Parathyroid adenoma (tissue), 2 donors: ENCODE data around the gene PITHD1.
"Not testable (repeated sequence)": the region's sequence is repeated elsewhere in the genome, so short reads cannot be mapped to it uniquely, and the experiment has no call there.

Source experiments
- H2AFZ ChIP-seq: fragments of 300-600 bp; sonication (generic); one replicate; pipeline ENCODE4 v1.7.0; 2017; ENCODE audit warnings: antibody characterized with exemption, mild to moderate bottlenecking
- H3K27ac ChIP-seq: fragments of 300-600 bp; sonication (generic); one replicate; pipeline ENCODE4 v1.7.0; 2017
- H3K27me3 ChIP-seq: fragments of 300-600 bp; sonication (generic); one replicate; pipeline ENCODE4 v1.7.0; 2017; ENCODE audit warnings: low read length; ENCODE audit not compliant: control insufficient read depth, insufficient read depth
- H3K36me3 ChIP-seq: fragments of 300-600 bp; sonication (generic); one replicate; pipeline ENCODE4 v1.7.0; 2017; ENCODE audit warnings: low read length; ENCODE audit not compliant: control insufficient read depth, insufficient read depth
- H3K4me1 ChIP-seq: fragments of 300-600 bp; sonication (generic); one replicate; pipeline ENCODE4 v1.7.0; 2017; ENCODE audit warnings: control low read depth
- H3K4me2 ChIP-seq: fragments of 300-600 bp; sonication (generic); one replicate; pipeline ENCODE4 v1.7.0; 2017; ENCODE audit warnings: low read length
- H3K4me3 ChIP-seq: fragments of 300-600 bp; sonication (generic); one replicate; pipeline ENCODE4 v1.7.0; 2017; ENCODE audit warnings: low read depth, low read length
- H3K79me2 ChIP-seq: fragments of 300-600 bp; sonication (generic); one replicate; pipeline ENCODE4 v1.7.0; 2017; ENCODE audit warnings: control low read depth
- H3K9ac ChIP-seq: fragments of 300-600 bp; sonication (generic); one replicate; pipeline ENCODE4 v1.7.0; 2017; ENCODE audit warnings: mild to moderate bottlenecking
- H3K9me3 ChIP-seq: fragments of 300-600 bp; sonication (generic); one replicate; pipeline ENCODE4 v1.7.0; 2017; ENCODE audit warnings: low read length; ENCODE audit not compliant: control insufficient read depth
- CTCF ChIP-seq: fragments of 300-600 bp; sonication (generic); IDR thresholded peaks from one replicate; pipeline ENCODE4 v1.7.0; 2017; ENCODE audit warnings: antibody characterized with exemption, mild to moderate bottlenecking
- donor health status: primary hyperparathyroidism.

Gene PITHD1

GRCh38 chr1:23800400-23801337 is 22.5 kb downstream of the PITHD1 start, which contains the start of gene GALE:
GALE (minus strand) TSS chr1:23800754; CDS start chr1:23799007, 1,747 bp downstream.
- peak within 1 kb of the TSS; percentile 81 for H3K27ac ChIP-seq
- no peaks in the 10 kb centered on the region for H3K36me3 ChIP-seq
- peak within 1 kb of the TSS; percentile 65 for H2AFZ ChIP-seq
- H3K4me3 ChIP-seq, result peak within 1 kb of the TSS; percentile 97
- peak within 1 kb of the TSS; percentile 99 for H3K4me2 ChIP-seq
- H3K9me3 ChIP-seq, result no peaks in the 10 kb centered on the region
- H3K79me2 ChIP-seq, result no peaks in the 10 kb centered on the region
- peak; percentile 10 for TF ChIP-seq CTCF
- H3K27me3 ChIP-seq, result no peaks in the 10 kb centered on the region
- no peak within 1 kb of the TSS for H3K9ac ChIP-seq
- H3K4me1 ChIP-seq, result peaks cover 10% of the 10 kb centered on the region

GRCh38 chr1:23801338-23801748 is 23.1 kb downstream of the PITHD1 start:
- TF ChIP-seq CTCF, result no peak
- H3K4me3 ChIP-seq, result peak overlapping the region; percentile 97
- no peaks in the 10 kb centered on the region for H3K79me2 ChIP-seq
- H3K9me3 ChIP-seq, result no peaks in the 10 kb centered on the region
- H3K4me1 ChIP-seq, result peaks cover 10% of the 10 kb centered on the region
- no peaks in the 10 kb centered on the region for H3K36me3 ChIP-seq
- no peak overlapping the region for H3K9ac ChIP-seq
- no peaks in the 10 kb centered on the region for H3K27me3 ChIP-seq
- H3K27ac ChIP-seq, result peak overlapping the region; percentile 81
- H3K4me2 ChIP-seq, result peak overlapping the region; percentile 99
- peak overlapping the region; percentile 65 for H2AFZ ChIP-seq

- no peak for TF ChIP-seq CTCF
- H3K9me3 ChIP-seq, result no peaks in the 10 kb centered on the region
- no peaks in the 10 kb centered on the region for H3K79me2 ChIP-seq
- no peaks in the 10 kb centered on the region for H3K36me3 ChIP-seq
- no peak overlapping the region for H2AFZ ChIP-seq
- no peak overlapping the region for H3K9ac ChIP-seq
- H3K4me2 ChIP-seq, result peak overlapping the region; percentile 99
- H3K27ac ChIP-seq, result no peak overlapping the region
- H3K27me3 ChIP-seq, result no peaks in the 10 kb centered on the region
- peaks cover 8% of the 10 kb centered on the region for H3K4me1 ChIP-seq
- H3K4me3 ChIP-seq, result peak overlapping the region; percentile 97
Observed at GRCh38 chr1:23801876-23802275, 23.7 kb downstream of the PITHD1 start.

- not testable (repeated sequence) for H3K36me3 ChIP-seq, H2AFZ ChIP-seq, H3K27me3 ChIP-seq, H3K9me3 ChIP-seq, H3K4me3 ChIP-seq, H3K4me1 ChIP-seq, H3K79me2 ChIP-seq, H3K27ac ChIP-seq, H3K9ac ChIP-seq
- H3K4me2 ChIP-seq, result peak overlapping the region; percentile 24
Observed at GRCh38 chr1:23802809-23803342, 24.7 kb downstream of the PITHD1 start.

- H3K9me3 ChIP-seq, result no peaks in the 10 kb centered on the region
- H3K79me2 ChIP-seq, result no peaks in the 10 kb centered on the region
- H3K4me3 ChIP-seq, result no peak overlapping the region
- no peak for TF ChIP-seq CTCF
- no peak overlapping the region for H3K4me2 ChIP-seq
- no peak overlapping the region for H2AFZ ChIP-seq
- no peak overlapping the region for H3K27ac ChIP-seq
- H3K9ac ChIP-seq, result no peak overlapping the region
- no peaks in the 10 kb centered on the region for H3K27me3 ChIP-seq
- peaks cover 7% of the 10 kb centered on the region for H3K4me1 ChIP-seq
- no peaks in the 10 kb centered on the region for H3K36me3 ChIP-seq
Observed at GRCh38 chr1:23803674-23804073, 25.5 kb downstream of the PITHD1 start.
